Hypothalamus (tissue), 51 donors: ENCODE data around the gene CDC14A.

Source experiments
- DNase-seq, 51 donors: peaks; one replicate each; lab custom pipeline; 2025; lab: John Stamatoyannopoulos, UW

The CDC14A gene

DNA sequence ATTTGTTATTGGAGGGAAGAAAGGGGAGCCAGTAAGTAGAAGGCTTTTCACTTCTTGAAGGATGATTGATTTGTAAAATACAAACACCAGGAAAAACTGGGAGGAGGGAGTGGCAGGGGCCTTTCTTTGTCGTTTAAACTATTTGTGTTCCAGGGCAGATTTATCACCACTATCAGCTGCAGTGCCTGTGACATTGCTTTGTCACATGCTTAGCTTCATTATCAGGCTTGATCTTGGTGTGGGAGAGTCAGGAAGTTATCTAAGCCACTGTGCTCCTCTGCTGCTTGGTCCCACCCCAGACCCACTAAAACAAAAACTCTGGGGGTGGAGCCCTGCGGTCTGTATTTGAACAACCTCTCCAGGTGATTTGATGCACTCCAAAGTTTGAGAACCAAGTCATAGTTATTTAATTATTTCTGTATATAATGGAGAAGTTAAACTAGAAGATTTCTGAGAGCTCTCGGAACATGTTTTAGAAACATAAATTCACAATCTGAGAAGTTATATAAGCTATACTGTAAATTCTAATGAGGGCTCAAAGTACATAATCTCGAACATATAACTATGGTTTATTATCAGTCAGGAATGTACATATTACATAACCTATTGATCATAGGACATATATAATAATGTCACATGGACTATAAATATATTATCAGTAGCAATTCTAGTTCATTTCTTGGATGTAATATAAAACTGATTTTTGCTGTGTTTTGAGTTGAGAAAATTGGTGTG lies 87.9 kb downstream of the CDC14A start:
- no peak for DNase-seq

DNA sequence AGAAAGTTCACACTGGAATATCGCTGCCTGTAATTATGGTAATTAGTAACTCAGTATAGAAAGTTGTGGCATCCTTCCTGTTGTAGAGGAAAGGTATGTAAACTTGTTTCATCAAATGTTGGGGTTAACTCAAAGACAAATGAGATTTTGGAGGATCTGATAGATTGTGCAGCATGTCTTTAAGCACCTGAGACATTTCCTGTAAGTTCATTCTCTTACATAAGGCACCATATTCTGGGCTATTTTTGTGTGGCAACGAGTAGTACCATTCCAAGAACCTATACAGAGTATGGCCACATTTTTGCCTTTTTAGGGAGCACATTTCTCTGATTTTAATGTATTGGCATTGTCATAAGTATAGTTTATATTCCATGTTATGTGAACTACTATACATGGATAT lies 88.8 kb downstream of the CDC14A start:
- DNase-seq, result no peak

DNA sequence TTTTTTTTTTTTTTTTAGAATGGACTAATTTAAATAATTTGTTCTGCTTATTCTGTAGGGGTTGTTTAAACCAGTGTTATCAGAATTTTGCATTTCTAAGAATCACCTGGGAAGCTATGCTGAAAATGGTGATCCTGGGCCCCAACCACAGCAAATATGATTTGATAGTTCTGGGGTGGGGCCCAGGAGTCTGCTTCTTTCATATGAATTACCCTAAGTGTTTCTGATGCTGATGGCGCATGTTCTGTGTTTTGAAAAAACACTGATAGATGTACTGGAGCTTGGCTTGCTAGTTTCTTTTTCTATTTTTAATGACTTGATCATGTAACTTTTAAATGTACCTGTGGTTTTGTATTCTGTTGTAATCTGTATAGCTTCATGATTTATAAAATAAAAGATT lies 89.3 kb downstream of the CDC14A start:
- DNase-seq, result no peak

DNA sequence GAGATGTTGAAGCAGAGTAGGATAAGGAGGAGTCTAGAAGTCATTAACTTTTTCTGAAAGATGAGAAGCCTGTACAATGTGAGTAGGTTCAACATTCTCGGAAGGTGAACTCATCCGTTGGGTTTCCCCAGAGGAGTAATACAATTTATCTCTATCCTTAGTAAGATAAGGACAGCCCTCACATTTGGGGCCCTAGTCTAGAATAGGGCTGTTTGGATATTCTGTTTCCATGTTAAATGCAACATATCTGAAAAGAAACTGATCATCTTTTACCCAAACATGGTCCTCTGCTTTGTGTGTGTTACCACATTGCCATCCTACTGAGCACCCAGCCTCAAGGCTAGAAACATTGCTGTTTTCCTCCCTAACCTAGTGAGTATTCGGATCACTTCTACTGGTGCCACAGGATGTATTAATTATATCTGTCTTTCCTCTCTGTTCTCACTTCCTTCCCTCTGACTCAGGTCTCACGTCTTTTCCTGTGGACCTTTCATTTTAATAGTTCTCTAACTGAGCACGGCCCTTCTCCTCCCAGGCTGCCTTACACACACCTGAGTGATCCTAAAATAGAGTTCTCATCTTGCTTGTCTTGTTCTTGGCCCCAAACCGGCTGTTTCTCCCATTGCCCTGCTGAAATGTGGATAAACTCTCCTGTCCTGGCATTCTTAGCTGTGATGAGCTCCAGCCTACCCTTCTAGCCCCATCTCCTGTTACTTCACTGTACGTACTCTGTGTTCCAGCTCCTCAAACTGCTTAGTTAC lies 91.7 kb downstream of the CDC14A start:
- no peak for DNase-seq

- DNase-seq, result no peak
Observed at GRCh38 chr1:100445565-100445964, 93.3 kb downstream of the CDC14A start.

- no peak for DNase-seq
Observed at GRCh38 chr1:100448366-100448765, 96.1 kb downstream of the CDC14A start.

GRCh38 chr1:100449477-100449876 lies 97.2 kb downstream of the CDC14A start:
- DNase-seq, result no peak

- DNase-seq, result no peak
Observed at GRCh38 chr1:100452641-100453040, 100.3 kb downstream of the CDC14A start.

DNA sequence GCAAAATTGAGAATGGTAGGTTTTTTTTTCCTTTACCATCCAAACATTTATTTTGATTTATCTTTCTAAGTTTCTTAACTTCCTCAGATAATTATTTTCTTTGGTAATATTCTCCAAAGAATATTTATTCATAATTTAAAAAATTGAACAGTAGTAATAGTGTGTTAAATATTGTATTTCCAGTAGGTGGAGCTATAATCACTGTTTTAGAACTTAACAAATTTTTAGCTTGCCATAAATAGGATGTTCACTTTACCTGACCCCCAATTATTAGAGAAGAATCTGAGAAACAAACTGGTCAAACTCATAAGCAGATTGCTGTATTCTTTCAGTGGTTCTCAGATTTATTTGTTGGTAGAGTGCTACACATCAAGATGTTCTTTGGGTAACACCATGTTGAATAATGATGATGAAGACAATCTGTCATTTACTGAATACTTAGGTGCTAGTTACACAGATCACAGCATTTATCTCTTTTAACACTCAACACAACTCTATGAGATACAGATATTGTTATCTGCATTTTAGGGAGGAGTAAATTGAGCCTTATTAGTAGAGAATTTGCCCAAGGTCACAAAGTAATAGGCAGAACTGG lies 103.3 kb downstream of the CDC14A start:
- no peak for DNase-seq

GRCh38 chr1:100456880-100457279 lies 104.6 kb downstream of the CDC14A start:
- DNase-seq, result no peak

DNA sequence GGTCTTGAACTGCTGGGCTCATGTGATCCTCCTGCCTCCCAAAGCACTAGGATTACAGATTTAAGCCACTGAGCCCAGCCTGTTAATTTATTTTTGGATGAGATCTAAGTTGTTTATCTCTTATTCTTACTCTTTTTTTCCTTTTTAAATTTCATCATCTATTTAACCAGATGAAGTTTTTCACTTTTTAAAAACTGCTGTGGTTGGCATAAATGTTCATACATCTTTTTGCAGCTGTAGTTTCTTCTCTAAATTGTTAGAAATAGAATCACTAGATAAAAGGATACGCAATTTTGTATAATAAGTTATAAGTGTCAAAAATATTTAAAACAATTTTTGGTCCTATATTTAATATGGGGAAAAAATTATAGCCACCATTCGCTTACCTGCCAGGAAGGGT lies 105.4 kb downstream of the CDC14A start:
- DNase-seq, result no peak

DNA sequence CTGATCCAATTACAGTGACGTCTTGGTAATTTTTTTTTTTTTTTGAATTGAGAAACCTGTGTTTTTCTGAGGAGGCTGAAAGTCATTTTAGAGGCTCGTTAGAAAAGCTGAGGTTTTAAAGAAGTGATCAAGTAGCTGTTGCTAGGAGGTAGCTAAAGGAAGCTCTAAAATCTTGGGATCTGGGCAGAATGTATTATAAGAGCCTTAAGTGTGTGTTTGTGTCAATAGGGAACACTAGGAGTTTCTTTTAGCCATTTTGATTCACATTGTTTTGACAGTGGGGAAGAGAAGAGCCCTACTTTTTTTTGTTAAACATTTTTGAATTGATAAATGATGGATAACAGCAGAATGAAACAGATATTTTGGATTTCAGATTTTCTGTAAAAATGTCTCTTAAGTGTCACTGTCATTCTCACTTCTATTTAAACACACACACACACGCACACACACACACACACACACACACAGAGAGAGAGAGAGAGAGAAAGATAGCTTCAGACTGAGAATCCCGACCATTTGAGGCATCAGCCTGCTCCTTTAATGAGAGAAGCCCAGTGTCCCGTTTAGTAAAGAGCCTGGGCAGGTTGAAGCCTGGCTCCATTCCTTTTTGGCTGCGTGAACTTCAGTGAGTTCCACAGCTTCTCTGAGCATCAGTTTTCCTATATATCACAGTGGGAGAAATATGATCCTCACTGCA lies 106.5 kb downstream of the CDC14A start:
- DNase-seq, result peak in 1 of 51 donors; percentile 2

DNA sequence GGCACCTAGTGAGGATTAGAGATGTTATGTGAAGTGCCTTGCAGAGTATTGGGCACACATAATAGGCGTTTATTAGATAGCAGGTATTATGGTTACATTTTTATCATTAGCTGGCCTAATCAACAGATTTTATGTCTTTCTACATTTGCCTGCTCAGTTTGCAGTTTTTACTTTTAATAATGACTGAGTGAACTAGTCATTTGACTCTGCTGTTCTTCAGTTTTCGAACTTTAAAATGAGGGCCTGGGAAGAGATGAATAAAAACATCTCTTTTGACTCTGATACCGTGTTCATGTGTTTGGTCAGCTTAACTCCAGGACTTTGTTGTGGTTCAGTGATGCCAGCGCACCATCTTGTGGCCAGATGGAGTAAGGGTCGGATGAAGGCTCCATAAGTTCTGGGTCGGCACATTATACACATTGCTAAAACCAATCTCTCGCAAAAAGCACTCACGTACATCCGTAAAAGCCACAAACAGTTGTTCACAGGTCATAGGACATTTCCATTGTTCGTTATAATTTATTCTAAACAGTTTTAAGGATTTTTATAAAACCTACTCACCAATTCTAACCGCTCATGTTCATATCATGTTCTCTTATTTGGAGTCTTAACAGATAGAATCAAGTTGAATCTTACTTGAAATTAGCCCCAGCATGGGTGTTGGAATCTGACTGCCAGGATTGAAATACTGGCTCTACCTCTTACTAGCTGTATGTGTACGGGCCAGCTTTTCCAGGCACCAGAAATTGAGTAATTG lies 107.2 kb downstream of the CDC14A start:
- peak in 43 of 51 donors; percentile 9 to 82 (median 44) for DNase-seq

DNA sequence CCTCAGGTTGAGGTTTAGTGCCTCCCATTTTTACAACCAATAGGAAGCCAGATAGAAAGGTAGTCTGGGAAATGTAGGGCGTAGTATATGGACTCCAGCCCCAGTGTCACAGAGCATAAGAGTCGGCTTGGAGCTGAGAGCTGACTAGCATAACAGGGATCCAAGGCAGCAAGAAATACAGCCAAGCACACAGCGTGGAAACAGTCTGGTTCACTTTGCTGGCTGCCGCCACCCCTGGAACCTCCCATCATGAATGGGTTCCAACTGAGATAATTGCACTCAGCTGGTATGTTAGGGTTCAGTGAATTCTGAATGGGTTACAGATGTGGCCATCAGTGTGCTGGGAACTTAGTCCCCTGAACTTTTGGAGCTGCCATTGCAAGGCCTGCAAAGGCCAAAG lies 108.9 kb downstream of the CDC14A start:
- DNase-seq, result peak in 9 of 51 donors; percentile 3 to 13 (median 7)

GRCh38 chr1:100462326-100463025 lies 110.2 kb downstream of the CDC14A start:
- DNase-seq, result no peak

DNA sequence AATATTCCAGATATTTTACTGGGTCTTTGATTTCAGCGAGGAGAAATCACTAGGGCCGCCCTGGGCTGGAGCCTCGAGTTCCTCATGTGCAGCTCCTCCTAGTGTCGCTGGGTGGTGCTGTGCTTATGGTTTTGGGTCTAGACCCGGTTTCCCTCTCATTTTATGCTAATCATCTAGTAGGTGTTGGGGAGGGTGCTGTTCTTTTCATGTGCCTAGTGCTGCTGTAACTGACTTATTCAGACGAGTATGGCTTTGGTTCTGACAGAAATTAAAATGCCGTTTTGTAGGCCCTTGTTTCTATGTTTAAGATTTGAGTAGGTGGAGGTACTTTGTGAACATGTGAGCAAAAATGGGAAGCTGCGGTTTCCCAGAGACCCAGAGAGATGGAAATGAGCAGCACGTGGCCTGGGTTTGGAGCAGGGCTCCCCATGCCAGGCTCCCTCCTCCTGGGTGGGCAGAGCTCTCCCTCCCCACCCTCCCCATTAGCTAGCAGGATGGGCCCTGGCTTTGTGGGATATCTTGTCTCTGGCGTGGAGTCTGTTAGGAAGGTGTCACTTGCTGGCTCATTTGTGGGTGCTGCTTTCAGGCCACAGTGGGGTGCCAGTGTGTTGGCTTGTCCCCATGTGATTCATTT lies 111.6 kb downstream of the CDC14A start:
- peak in 28 of 51 donors; percentile 1 to 72 (median 32) for DNase-seq

DNA sequence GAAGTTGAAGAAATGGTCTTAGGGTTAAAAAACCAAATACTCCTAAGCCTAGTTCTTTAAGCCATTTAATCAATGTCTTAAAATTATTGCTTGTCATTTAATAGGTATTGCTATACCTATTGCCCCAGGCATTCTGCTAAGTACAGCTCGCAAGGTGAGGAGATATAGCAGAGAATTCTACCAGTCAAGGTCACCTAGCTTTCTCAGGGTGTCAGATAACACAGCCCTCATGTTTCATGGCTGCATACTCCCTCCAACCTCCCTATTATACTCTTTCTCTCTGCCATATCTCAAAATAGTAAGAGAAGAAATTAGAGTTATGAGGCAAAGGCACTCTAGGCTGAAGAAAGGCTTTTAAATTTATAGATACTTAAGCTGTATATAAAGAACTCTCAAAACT lies 117.3 kb downstream of the CDC14A start:
- no peak for DNase-seq

DNA sequence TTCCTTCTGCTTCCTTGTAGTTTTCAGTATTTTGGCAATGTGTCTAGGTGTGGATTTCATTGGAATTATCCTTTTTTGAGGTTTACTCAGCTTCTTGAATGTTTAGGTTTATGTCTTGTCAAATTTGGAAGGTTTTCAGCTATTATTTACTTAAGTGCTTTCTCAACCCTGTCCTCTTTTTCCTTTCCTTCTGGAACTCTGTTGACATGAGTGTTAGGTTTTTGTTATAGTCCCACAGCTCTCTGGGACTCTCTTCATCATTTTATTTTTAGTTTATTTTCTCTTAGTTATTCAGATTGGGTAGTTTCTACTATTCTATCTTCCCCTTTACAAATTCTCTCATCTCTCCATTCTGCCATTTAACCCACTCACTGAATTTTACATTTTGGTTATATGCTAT lies 122.5 kb downstream of the CDC14A start:
- no peak for DNase-seq

DNA sequence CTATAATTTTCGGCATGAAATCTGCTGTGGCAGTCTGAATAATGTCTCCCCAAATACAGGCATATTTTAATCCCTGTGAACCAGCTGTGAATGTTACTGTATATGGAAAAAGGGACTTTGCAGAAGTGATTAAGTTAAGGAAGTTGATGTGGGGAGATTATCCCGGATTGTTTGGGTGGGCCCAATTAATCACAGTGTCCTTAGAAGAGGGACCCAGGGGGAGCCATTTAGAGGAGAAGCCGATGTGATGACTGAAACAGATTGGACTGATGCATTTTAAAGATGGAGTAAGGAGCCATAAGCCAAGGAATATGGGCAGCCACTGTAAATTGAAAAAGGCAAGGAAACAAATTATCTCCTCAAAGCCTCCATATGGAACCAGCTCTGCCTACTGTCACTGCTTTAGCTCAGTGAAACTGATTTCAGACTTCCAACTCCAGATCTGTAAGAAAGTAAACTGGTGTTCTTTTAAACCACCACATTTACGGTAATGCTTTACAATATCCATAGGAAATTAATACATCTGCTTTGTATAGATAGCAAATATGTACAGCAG lies 124.5 kb downstream of the CDC14A start:
- DNase-seq, result no peak
